HG03521 (cell line): ENCODE data around the gene PFKFB1.
A peak's percentile ranks its signal among the peaks of the same experiment; 100 is the strongest.

Source experiments
- ATAC-seq: cut with Tn5 transposase; IDR thresholded peaks from one replicate; pipeline ENCODE4 v1.9.1; 2021; ENCODE audit warnings: mild to moderate bottlenecking, moderate library complexity; ENCODE audit not compliant: unreplicated experiment

Gene PFKFB1

GRCh38 chrX:54994099-54994498, at the start of gene PFKFB1:
PFKFB1 (minus strand) TSS chrX:54994188; CDS start chrX:54994007, 181 bp downstream.
- no peak for ATAC-seq

GRCh38 chrX:55041514-55041913, 47.5 kb upstream of the PFKFB1 start:
- ATAC-seq: no peak

- no peak for ATAC-seq
Measured at GRCh38 chrX:55039471-55039870, 45.5 kb upstream of the PFKFB1 start.

- no peak for ATAC-seq
Measured at GRCh38 chrX:55033429-55033828, 39.4 kb upstream of the PFKFB1 start.

GRCh38 chrX:55030271-55031205, 36.5 kb upstream of the PFKFB1 start, which contains the start of gene ALAS2:
ALAS2 (minus strand) TSS chrX:55030977; CDS start chrX:55026000, 4,977 bp downstream.
- no peak for ATAC-seq

- no peak for ATAC-seq
Measured at GRCh38 chrX:55029291-55029690, 35.3 kb upstream of the PFKFB1 start.

GRCh38 chrX:55028611-55029010, 34.6 kb upstream of the PFKFB1 start:
- ATAC-seq: no peak

- ATAC-seq: no peak
Measured at GRCh38 chrX:55028040-55028439, 34.1 kb upstream of the PFKFB1 start.

- ATAC-seq: no peak
Measured at GRCh38 chrX:55026840-55027239, 32.9 kb upstream of the PFKFB1 start.

- no peak for ATAC-seq
Measured at GRCh38 chrX:55026143-55026542, 32.2 kb upstream of the PFKFB1 start.

- no peak for ATAC-seq
Measured at GRCh38 chrX:55014897-55015299, 20.9 kb upstream of the PFKFB1 start.

GRCh38 chrX:55011294-55011693, 17.3 kb upstream of the PFKFB1 start:
- ATAC-seq: no peak

GRCh38 chrX:55008571-55009358, 14.8 kb upstream of the PFKFB1 start:
- ATAC-seq: no peak

- ATAC-seq: no peak
Measured at GRCh38 chrX:55007656-55008055, 13.7 kb upstream of the PFKFB1 start.

GRCh38 chrX:55006827-55007621, 13.0 kb upstream of the PFKFB1 start:
- ATAC-seq: no peak

GRCh38 chrX:55005256-55005655, 11.3 kb upstream of the PFKFB1 start:
- ATAC-seq: no peak

GRCh38 chrX:55004231-55004630, 10.2 kb upstream of the PFKFB1 start:
- no peak for ATAC-seq

GRCh38 chrX:54999717-55000598, 6.0 kb upstream of the PFKFB1 start, which contains the start of gene APEX2:
APEX2 (plus strand) TSS chrX:55000363; CDS start chrX:55000423, 60 bp downstream.
- peak; percentile 90 for ATAC-seq

- ATAC-seq: no peak
Measured at GRCh38 chrX:54995621-54996020, 1.6 kb upstream of the PFKFB1 start.
